A549 treated with AZD9567 at 1 μM for 4 hours (cell line): Measurements from ENCODE around the gene SUGCT. TPM values are rescaled to one million over a fixed set of nuclear protein-coding genes. Genes with fewer than 3 reads are reported as not detected.

ENCODE experiments used
- total RNA-seq: library from RNA; stranded (reverse); fragments of 200-300 nt; extraction: Qiagen RNA extraction; gene quantifications from 5 replicates; pipeline ENCODE4 v1.2.3, GENCODE V29; 2022; ENCODE audit not compliant: insufficient read depth

The SUGCT gene
- total RNA-seq: 0.63 to 3.1 TPM (median 1.1 TPM) in 5 replicates

DNA sequence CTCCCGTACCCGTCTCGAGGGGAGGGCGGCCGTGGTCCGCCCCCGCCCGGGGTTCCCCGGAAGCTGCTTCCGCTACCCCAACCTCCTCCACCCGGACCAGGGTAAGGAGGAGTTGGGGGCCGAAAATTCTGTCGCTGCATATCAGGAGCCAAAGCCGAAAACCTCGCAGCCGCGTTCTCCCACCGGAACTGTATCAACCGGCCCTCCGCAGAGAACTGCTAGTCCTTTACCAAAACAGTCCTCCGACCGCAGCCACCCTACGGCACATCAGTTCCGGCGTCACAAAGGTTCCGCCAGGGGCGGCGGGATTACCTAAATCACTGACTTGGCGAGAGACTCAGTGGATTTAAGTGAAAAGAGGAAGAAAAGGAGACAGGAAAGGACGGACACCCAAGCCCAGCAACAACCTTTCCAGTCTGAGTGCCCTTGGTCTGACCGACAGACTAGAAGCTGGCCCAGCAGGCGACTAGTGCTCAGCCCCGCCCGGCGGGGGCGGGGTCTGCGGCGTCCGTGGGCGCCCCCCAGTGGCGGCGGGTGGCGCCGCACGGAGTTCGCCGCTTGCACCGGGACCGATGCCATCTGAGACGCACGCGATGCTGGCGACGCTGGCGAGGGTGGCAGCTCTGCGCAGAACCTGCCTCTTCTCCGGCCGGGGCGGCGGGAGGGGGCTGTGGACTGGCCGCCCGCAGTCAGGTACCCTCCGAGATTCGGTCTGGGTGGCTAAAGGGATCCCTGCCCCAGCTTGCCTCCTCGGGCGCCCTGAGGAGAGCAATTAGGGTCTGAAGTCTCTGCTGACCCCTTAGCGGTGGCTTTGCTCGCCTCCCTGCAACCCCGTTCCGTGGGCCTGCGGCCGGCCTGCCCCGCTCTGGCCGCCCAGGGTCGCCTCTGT lies at the start of gene SUGCT, which contains the start of gene MPLKIP:
Gene SUGCT, plus strand, starts transcription at position 578 of the 889 bp plus-strand sequence.
Gene MPLKIP, minus strand, starts transcription at position 195 of the 889 bp plus-strand sequence. Its CDS starts 55 bp downstream, at position 140.

Other genes with a start within 250 kb of the SUGCT start
- gene CDK13, start 184.7 kb upstream of the SUGCT start, total RNA-seq: 19.8 to 25.1 TPM (median 21.0 TPM) in 5 replicates
- gene MPLKIP, start 383 bp upstream of the SUGCT start, total RNA-seq: 30.8 to 41.0 TPM (median 38.1 TPM) in 5 replicates